Liver (tissue), 9 donors: Measurements from ENCODE around the gene TPK1. TPM values are rescaled to one million over a fixed set of nuclear protein-coding genes. Genes with fewer than 3 reads are reported as not detected.
"Not testable (repeated sequence)": the region's sequence is repeated elsewhere in the genome, so short reads cannot be mapped to it uniquely, and the experiment has no call there.

Experiments
- DNase-seq: peaks from one replicate; pipeline ENCODE4 v3.0.0-alpha.2; 2017; ENCODE audit warnings: low spot score
- H3K27ac ChIP-seq, 2 donors: one replicate each; pipeline ENCODE4 v1.7.0; 2013; ENCODE audit warnings: inconsistent platforms in 2 of 2, low read length in 2 of 2, control low read depth in 1 of 2, low read depth in 1 of 2, mild to moderate bottlenecking in 1 of 2
- H3K27me3 ChIP-seq, 4 donors: one replicate each; pipeline versions ENCODE4 v1.6.1 to v1.7.0; 2013; ENCODE audit warnings: low read length in 3 of 4, inconsistent platforms in 1 of 4, mild to moderate bottlenecking in 1 of 4, moderate library complexity in 1 of 4; ENCODE audit not compliant: control insufficient read depth in 4 of 4, insufficient read depth in 4 of 4
- H3K36me3 ChIP-seq, 4 donors: one replicate each; pipeline versions ENCODE4 v1.6.1 to v1.7.0; 2013; ENCODE audit warnings: low read length in 3 of 4, mild to moderate bottlenecking in 3 of 4, low read depth in 1 of 4, moderate library complexity in 1 of 4; ENCODE audit not compliant: control insufficient read depth in 4 of 4, insufficient read depth in 3 of 4
- H3K4me1 ChIP-seq, 4 donors: one replicate each; pipeline versions ENCODE4 v1.6.1 to v1.7.0; 2013; ENCODE audit warnings: low read length in 3 of 4, mild to moderate bottlenecking in 3 of 4, moderate library complexity in 1 of 4; ENCODE audit not compliant: control insufficient read depth in 4 of 4, insufficient read depth in 4 of 4
- H3K4me3 ChIP-seq, 3 donors: one replicate each; pipeline versions ENCODE4 v1.6.1 to v1.7.0; 2013; ENCODE audit warnings: low read length in 3 of 3, control low read depth in 1 of 3, low read depth in 1 of 3, mild to moderate bottlenecking in 1 of 3
- H3K9ac ChIP-seq, 2 donors: one replicate each; pipeline ENCODE4 v1.7.0; 2013; ENCODE audit warnings: low read length in 2 of 2, mild to moderate bottlenecking in 2 of 2, moderate library complexity in 2 of 2, control low read depth in 1 of 2, low read depth in 1 of 2
- H3K9me3 ChIP-seq, 4 donors: one replicate each; pipeline versions ENCODE4 v1.6.1 to v1.7.0; 2013; ENCODE audit warnings: low read length in 3 of 4; ENCODE audit not compliant: control insufficient read depth in 4 of 4
- ATF3 ChIP-seq: IDR thresholded peaks from 2 replicates; pipeline ENCODE4 v1.6.1; 2016; ENCODE audit warnings: antibody characterized with exemption
- EGR1 ChIP-seq, 2 donors: IDR thresholded peaks; 2 replicates each; pipeline ENCODE4 v1.6.1; 2016 to 2018; ENCODE audit warnings: antibody characterized with exemption in 2 of 2, low read depth in 2 of 2
- FOXA1 ChIP-seq: IDR thresholded peaks from 2 replicates; pipeline ENCODE4 v1.6.1; 2016; ENCODE audit warnings: antibody characterized with exemption
- HNF4A ChIP-seq, 2 donors: conservative IDR thresholded peaks; 2 replicates each; pipeline ENCODE4 v1.6.1; 2016; ENCODE audit warnings: antibody characterized with exemption in 2 of 2, mild to moderate bottlenecking in 2 of 2
- HNF4G ChIP-seq: IDR thresholded peaks from 2 replicates; pipeline ENCODE4 v1.6.1; 2016; ENCODE audit warnings: antibody characterized with exemption
- JUND ChIP-seq, 2 donors: IDR thresholded peaks; 2 replicates each; pipeline ENCODE4 v1.6.1; 2016; ENCODE audit warnings: antibody characterized with exemption in 2 of 2
- MAX ChIP-seq: IDR thresholded peaks from 2 replicates; pipeline ENCODE4 v1.6.1; 2016; ENCODE audit warnings: antibody characterized with exemption
- RAD21 ChIP-seq, 2 donors: IDR thresholded peaks; 2 replicates each; pipeline ENCODE4 v1.6.1; 2016; ENCODE audit warnings: antibody characterized with exemption in 2 of 2, mild to moderate bottlenecking in 2 of 2
- REST ChIP-seq: IDR thresholded peaks from 2 replicates; pipeline ENCODE4 v1.6.1; 2016; ENCODE audit warnings: antibody characterized with exemption, mild to moderate bottlenecking
- RXRA ChIP-seq, 2 donors: IDR thresholded peaks; 2 replicates each; pipeline ENCODE4 v1.6.1; 2017 to 2018; ENCODE audit warnings: antibody characterized with exemption in 2 of 2, mild to moderate bottlenecking in 1 of 2
- TAF1 ChIP-seq: conservative IDR thresholded peaks from 2 replicates; pipeline ENCODE4 v1.6.1; 2016; ENCODE audit warnings: antibody characterized with exemption, mild to moderate bottlenecking
- YY1 ChIP-seq: IDR thresholded peaks from 2 replicates; pipeline ENCODE4 v1.6.1; 2016; ENCODE audit warnings: antibody characterized with exemption, mild to moderate bottlenecking
- WGBS: extraction: QIAGEN DNeasy Blood & Tissue Kit; methylation state at CpG from one replicate; pipeline ENCODE4 v1.1.7; 2013; 5-methylcytosine and 5-hydroxymethylcytosine counted together
- polyA plus RNA-seq, 2 donors: library from polyadenylated mRNA; stranded (reverse) in 1 of 2; unstranded in 1 of 2; fragments of 200-250 nt in 1 of 2; fragments of >200 nt in 1 of 2; fragmentation: Nextera tagmentation in 1 of 2; extraction: Ambion mirVana in 1 of 2; gene quantifications; one replicate each; pipeline versions ENCODE4 v1.2.1 to v1.2.3, GENCODE V29; 2013 to 2015
- total RNA-seq, 2 donors: library from RNA; depleted of rRNA; stranded (reverse); fragments of >200 nt; gene quantifications; one replicate each; pipeline ENCODE4 v1.2.3, GENCODE V29; 2014
- donor health status: healthy.
- donor health status: healthy.
- donor health status: healthy.
- donor health status: healthy.
- donor health status: healthy.

TPK1 gene
- total and polyA plus RNA-seq, 4 donors: 2.2 to 7.5 (median 3.3) TPM

- H3K4me1 ChIP-seq: no peaks in the 10 kb centered on the region
- no peaks in the 10 kb centered on the region for H3K27me3 ChIP-seq
- no peaks in the 10 kb centered on the region for H3K9me3 ChIP-seq
- H3K27ac ChIP-seq: no peak overlapping the region
- no peak overlapping the region for H3K9ac ChIP-seq
- 30% methylated on average over 1 of the region's 1 CpG for WGBS
- H3K36me3 ChIP-seq: no peaks in the 10 kb centered on the region
- no peak for DNase-seq
- H3K4me3 ChIP-seq: no peak overlapping the region
- TF ChIP-seq MAX: no peak
- no peak for TF ChIP-seq TAF1
- no peak for TF ChIP-seq EGR1 (IDR thresholded peaks at IDR 0.05; ENCODE audit: low read depth in 2 of 2)
These were observed 53.0 kb downstream of the TPK1 start for GRCh38 chr7:144782883-144783282.

GRCh38 chr7:144780071-144780608, 55.7 kb downstream of the TPK1 start:
- no peak overlapping the region for H3K9ac ChIP-seq
- DNase-seq: no peak
- H3K9me3 ChIP-seq: no peaks in the 10 kb centered on the region
- no peaks in the 10 kb centered on the region for H3K27me3 ChIP-seq
- 94% methylated on average over 4 of the region's 4 CpGs for WGBS
- H3K4me3 ChIP-seq: no peak overlapping the region
- H3K36me3 ChIP-seq: no peaks in the 10 kb centered on the region
- TF ChIP-seq RAD21 (IDR thresholded peaks at IDR 0.05) (no peak), JUND (IDR thresholded peaks at IDR 0.05) (no peak), ATF3 (no peak), HNF4A (conservative IDR thresholded peaks at IDR 0.05) (no peak), HNF4G (no peak), RXRA (IDR thresholded peaks at IDR 0.05) (no peak), TAF1 (no peak), REST (no peak), FOXA1 (no peak), MAX (no peak), YY1 (no peak)
- no peak overlapping the region for H3K27ac ChIP-seq
- H3K4me1 ChIP-seq: peaks cover 0 to 12% (median 2%) of the 10 kb centered on the region in 4 donors

GRCh38 chr7:144777889-144778288, 58.0 kb downstream of the TPK1 start:
- not testable (repeated sequence) for H3K4me3 ChIP-seq, DNase-seq, H3K9ac ChIP-seq, H3K9me3 ChIP-seq, H3K27me3 ChIP-seq, H3K36me3 ChIP-seq, H3K27ac ChIP-seq
- peaks cover 0 to 12% (median 2%) of the 10 kb centered on the region in 4 donors for H3K4me1 ChIP-seq
- 91% methylated on average over 3 of the region's 3 CpGs for WGBS
